ENCODE results near the gene ZMIZ1.
A peak's percentile ranks its signal among the peaks of the same experiment; 100 is the strongest.

Gene ZMIZ1

GRCh38 chr10:79070081-79070605 lies 1.4 kb downstream of the ZMIZ1 start:
- H3K4me3 ChIP-seq (ENCODE audit: insufficient read length, low read depth): peak overlapping the region; percentile 92
- peaks cover 3% of the 10 kb centered on the region for H3K36me3 ChIP-seq (ENCODE audit: insufficient read depth, insufficient read length, low read length)
- H3K27me3 ChIP-seq (ENCODE audit: insufficient read depth, insufficient read length): peaks cover 4% of the 10 kb centered on the region
- no peak for TF ChIP-seq SUZ12 (IDR thresholded peaks at IDR 0.05; ENCODE audit: extremely low read depth, insufficient read depth, insufficient read length)
- TF ChIP-seq YY1 (IDR thresholded peaks at IDR 0.05; ENCODE audit: insufficient read depth, insufficient read length): no peak
- TF ChIP-seq ZNF274 (IDR thresholded peaks at IDR 0.05; ENCODE audit: low read depth, low read length): no peak
- no peak for DNase-seq (ENCODE audit: low read depth, low spot score)
- no peaks in the 10 kb centered on the region for H3K9me3 ChIP-seq (ENCODE audit: insufficient read depth, low read length)
- peak overlapping the region; percentile 93 for H3K9ac ChIP-seq (ENCODE audit: insufficient read length, low read depth)
- peaks cover 24% of the 10 kb centered on the region for H3K4me1 ChIP-seq (ENCODE audit: insufficient read depth, insufficient read length)

GRCh38 chr10:79070606-79071395 lies 2.0 kb downstream of the ZMIZ1 start:
- H3K4me1 ChIP-seq (ENCODE audit: insufficient read depth, insufficient read length): peaks cover 23% of the 10 kb centered on the region
- H3K27me3 ChIP-seq (ENCODE audit: insufficient read depth, insufficient read length): peaks cover 4% of the 10 kb centered on the region
- H3K4me3 ChIP-seq (ENCODE audit: insufficient read length, low read depth): peak overlapping the region; percentile 73
- no peak for DNase-seq (ENCODE audit: low read depth, low spot score)
- TF ChIP-seq YY1 (IDR thresholded peaks at IDR 0.05; ENCODE audit: insufficient read depth, insufficient read length) (no peak), SUZ12 (IDR thresholded peaks at IDR 0.05; ENCODE audit: extremely low read depth, insufficient read depth, insufficient read length) (no peak), ZNF274 (IDR thresholded peaks at IDR 0.05; ENCODE audit: low read depth, low read length) (no peak)
- H3K9me3 ChIP-seq (ENCODE audit: insufficient read depth, low read length): no peaks in the 10 kb centered on the region
- peak overlapping the region; percentile 87 for H3K9ac ChIP-seq (ENCODE audit: insufficient read length, low read depth)
- H3K36me3 ChIP-seq (ENCODE audit: insufficient read depth, insufficient read length, low read length): peaks cover 3% of the 10 kb centered on the region

GRCh38 chr10:79071396-79071923 lies 2.7 kb downstream of the ZMIZ1 start:
- peaks cover 20% of the 10 kb centered on the region for H3K4me1 ChIP-seq (ENCODE audit: insufficient read depth, insufficient read length)
- H3K36me3 ChIP-seq (ENCODE audit: insufficient read depth, insufficient read length, low read length): peaks cover 3% of the 10 kb centered on the region
- H3K27me3 ChIP-seq (ENCODE audit: insufficient read depth, insufficient read length): peaks cover 4% of the 10 kb centered on the region
- TF ChIP-seq SUZ12 (IDR thresholded peaks at IDR 0.05; ENCODE audit: extremely low read depth, insufficient read depth, insufficient read length) (no peak), YY1 (IDR thresholded peaks at IDR 0.05; ENCODE audit: insufficient read depth, insufficient read length) (no peak), ZNF274 (IDR thresholded peaks at IDR 0.05; ENCODE audit: low read depth, low read length) (no peak)
- DNase-seq (ENCODE audit: low read depth, low spot score): no peak
- H3K9me3 ChIP-seq (ENCODE audit: insufficient read depth, low read length): no peaks in the 10 kb centered on the region
- peak overlapping the region; percentile 73 for H3K4me3 ChIP-seq (ENCODE audit: insufficient read length, low read depth)
- peak overlapping the region; percentile 87 for H3K9ac ChIP-seq (ENCODE audit: insufficient read length, low read depth)

- DNase-seq (ENCODE audit: low read depth, low spot score): no peak
- Histone ChIP-seq H3K4me3 (ENCODE audit: insufficient read length, low read depth) (no peak overlapping the region), H3K9ac (ENCODE audit: insufficient read length, low read depth) (peak overlapping the region; percentile 61), H3K4me1 (ENCODE audit: insufficient read depth, insufficient read length) (peaks cover 22% of the 10 kb centered on the region), H3K9me3 (ENCODE audit: insufficient read depth, low read length) (no peaks in the 10 kb centered on the region), H3K36me3 (ENCODE audit: insufficient read depth, insufficient read length, low read length) (peaks cover 7% of the 10 kb centered on the region), H3K27me3 (ENCODE audit: insufficient read depth, insufficient read length) (peaks cover 4% of the 10 kb centered on the region)
- no peak for TF ChIP-seq YY1 (IDR thresholded peaks at IDR 0.05; ENCODE audit: insufficient read depth, insufficient read length)
- no peak for TF ChIP-seq ZNF274 (IDR thresholded peaks at IDR 0.05; ENCODE audit: low read depth, low read length)
- no peak for TF ChIP-seq SUZ12 (IDR thresholded peaks at IDR 0.05; ENCODE audit: extremely low read depth, insufficient read depth, insufficient read length)
Measured at GRCh38 chr10:79072041-79072441, 3.3 kb downstream of the ZMIZ1 start.

- Histone ChIP-seq H3K36me3 (ENCODE audit: insufficient read depth, insufficient read length, low read length) (peaks cover 9% of the 10 kb centered on the region), H3K4me3 (ENCODE audit: insufficient read length, low read depth) (no peak overlapping the region), H3K9me3 (ENCODE audit: insufficient read depth, low read length) (no peaks in the 10 kb centered on the region), H3K27me3 (ENCODE audit: insufficient read depth, insufficient read length) (no peaks in the 10 kb centered on the region), H3K9ac (ENCODE audit: insufficient read length, low read depth) (no peak overlapping the region), H3K4me1 (ENCODE audit: insufficient read depth, insufficient read length) (peaks cover 24% of the 10 kb centered on the region)
- TF ChIP-seq YY1 (IDR thresholded peaks at IDR 0.05; ENCODE audit: insufficient read depth, insufficient read length) (no peak), ZNF274 (IDR thresholded peaks at IDR 0.05; ENCODE audit: low read depth, low read length) (no peak), SUZ12 (IDR thresholded peaks at IDR 0.05; ENCODE audit: extremely low read depth, insufficient read depth, insufficient read length) (no peak)
- DNase-seq (ENCODE audit: low read depth, low spot score): no peak
Measured at GRCh38 chr10:79072994-79073645, 4.4 kb downstream of the ZMIZ1 start.

- peaks cover 9% of the 10 kb centered on the region for H3K36me3 ChIP-seq (ENCODE audit: insufficient read depth, insufficient read length, low read length)
- H3K4me3 ChIP-seq (ENCODE audit: insufficient read length, low read depth): no peak overlapping the region
- no peaks in the 10 kb centered on the region for H3K27me3 ChIP-seq (ENCODE audit: insufficient read depth, insufficient read length)
- peak overlapping the region; percentile 0 for H3K9ac ChIP-seq (ENCODE audit: insufficient read length, low read depth)
- H3K9me3 ChIP-seq (ENCODE audit: insufficient read depth, low read length): no peaks in the 10 kb centered on the region
- DNase-seq (ENCODE audit: low read depth, low spot score): no peak
- H3K4me1 ChIP-seq (ENCODE audit: insufficient read depth, insufficient read length): peaks cover 24% of the 10 kb centered on the region
- TF ChIP-seq YY1 (IDR thresholded peaks at IDR 0.05; ENCODE audit: insufficient read depth, insufficient read length) (no peak), ZNF274 (IDR thresholded peaks at IDR 0.05; ENCODE audit: low read depth, low read length) (no peak), SUZ12 (IDR thresholded peaks at IDR 0.05; ENCODE audit: extremely low read depth, insufficient read depth, insufficient read length) (no peak)
Measured at GRCh38 chr10:79073784-79074432, 5.1 kb downstream of the ZMIZ1 start.

Measured in NT2/D1 (cell line).